KOPT-K1 (cell line): ENCODE measurements around the gene MED26.
A peak's percentile ranks its signal among the peaks of the same experiment; 100 is the strongest.
"Not testable (repeated sequence)": the region's sequence is repeated elsewhere in the genome, so short reads cannot be mapped to it uniquely, and the experiment has no call there.

ENCODE experiments used
- H3K27ac ChIP-seq: fragments of 200-600 bp; sonication (generic); 2 replicates; pipeline ENCODE4 v1.5.1; 2016; ENCODE audit warnings: antibody characterized with exemption, mild to moderate bottlenecking, low read depth, low read length; ENCODE audit not compliant: poor library complexity, severe bottlenecking
- H3K36me3 ChIP-seq: fragments of 200-600 bp; sonication (generic); 2 replicates; pipeline ENCODE4 v1.5.1; 2017; ENCODE audit warnings: antibody characterized with exemption, mild to moderate bottlenecking, low read length, moderate library complexity; ENCODE audit not compliant: insufficient read depth
- H3K9me3 ChIP-seq: fragments of 200-600 bp; sonication (generic); 2 replicates; pipeline ENCODE4 v1.5.1; 2017; ENCODE audit warnings: antibody characterized with exemption, low read length, mild to moderate bottlenecking; ENCODE audit not compliant: insufficient read depth, poor library complexity, severe bottlenecking

The MED26 gene

DNA sequence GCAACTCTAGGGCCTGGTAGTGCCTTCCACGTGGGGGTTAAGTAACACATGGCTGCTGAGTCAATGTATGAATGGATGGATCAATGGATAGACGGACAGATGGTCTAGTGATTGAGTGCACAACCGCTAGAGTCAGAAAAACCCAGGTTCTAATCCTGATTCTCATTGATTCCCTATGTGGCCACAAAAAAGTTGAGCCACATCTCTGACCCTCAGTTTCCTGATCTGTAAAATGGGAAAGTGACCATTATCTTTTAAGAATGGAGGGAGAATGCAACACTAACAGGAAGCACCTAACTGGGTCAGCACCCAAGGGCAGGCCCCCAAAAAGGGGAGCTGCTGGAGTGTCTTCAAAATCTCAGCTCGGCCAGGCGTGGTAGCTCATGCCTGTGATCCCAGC is 29.4 kb upstream of the MED26 start:
- peaks cover 70% of the 10 kb centered on the region for H3K36me3 ChIP-seq
- no peak overlapping the region for H3K27ac ChIP-seq
- H3K9me3 ChIP-seq = no peaks in the 10 kb centered on the region

DNA sequence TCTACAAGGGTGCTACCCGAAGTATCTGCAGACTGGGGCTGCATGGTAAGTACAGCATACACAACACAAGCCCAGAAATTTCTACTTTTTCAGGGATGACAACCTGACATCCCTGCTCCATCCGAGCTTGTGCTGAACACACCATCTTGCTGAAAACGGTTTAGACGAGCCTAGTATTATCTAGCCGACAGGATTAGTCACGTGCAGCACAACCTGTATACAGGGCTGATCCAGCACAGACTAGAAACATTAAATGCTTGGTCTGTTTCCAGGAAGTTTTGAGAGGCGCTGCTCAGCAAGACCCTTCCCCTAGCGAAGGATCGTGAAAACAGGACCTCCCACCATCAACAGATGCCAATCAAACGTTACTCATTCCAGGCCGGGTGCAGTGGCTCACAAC is 27.7 kb upstream of the MED26 start:
- Histone ChIP-seq H3K27ac (no peak overlapping the region), H3K9me3 (no peaks in the 10 kb centered on the region), H3K36me3 (peaks cover 86% of the 10 kb centered on the region)

- Histone ChIP-seq H3K36me3 (peaks cover 97% of the 10 kb centered on the region), H3K27ac (no peak overlapping the region), H3K9me3 (no peaks in the 10 kb centered on the region)
These were observed 26.6 kb upstream of the MED26 start for GRCh38 chr19:16654627-16655026.

DNA sequence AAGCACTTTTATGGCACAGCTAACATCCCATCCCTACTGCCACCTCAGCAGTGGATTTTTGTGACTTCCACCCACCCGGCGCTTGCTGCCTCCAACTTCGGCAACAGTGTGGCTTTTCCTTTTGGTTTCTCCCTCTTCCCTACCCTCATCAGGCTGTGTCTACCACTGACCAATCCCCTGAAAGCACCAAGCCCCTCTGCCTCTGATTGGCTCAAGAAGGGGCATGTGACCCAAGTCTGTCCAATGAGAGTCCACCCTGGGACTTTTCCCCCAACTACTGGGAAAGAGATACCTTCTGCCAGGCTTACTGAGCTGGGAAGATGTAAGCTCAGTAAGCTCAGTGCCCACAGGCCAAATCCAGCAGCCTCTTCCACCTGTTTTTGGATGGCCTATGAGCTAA is 26.1 kb upstream of the MED26 start:
- Histone ChIP-seq H3K27ac (no peak overlapping the region), H3K9me3 (no peaks in the 10 kb centered on the region), H3K36me3 (peaks cover 99% of the 10 kb centered on the region)

DNA sequence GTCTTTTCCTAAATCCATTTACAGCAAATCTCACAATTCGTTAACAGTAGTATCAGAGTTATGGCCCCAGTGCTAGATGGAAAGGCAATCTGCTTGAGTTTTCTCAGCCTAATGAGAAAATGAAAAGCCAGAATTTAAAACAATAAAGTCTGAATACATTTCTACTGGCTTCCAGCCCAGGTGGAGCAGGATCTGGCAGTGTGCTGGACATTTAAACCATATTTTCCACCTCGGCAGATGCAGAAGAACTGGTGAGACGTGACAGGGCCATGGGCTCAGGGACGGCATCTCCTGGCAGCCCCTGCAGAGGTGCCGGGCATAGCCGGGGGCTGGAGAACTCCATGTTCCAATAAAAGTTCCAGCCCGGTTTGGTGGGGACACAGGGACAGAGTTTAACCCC is 24.9 kb upstream of the MED26 start:
- Histone ChIP-seq H3K9me3 (no peaks in the 10 kb centered on the region), H3K27ac (no peak overlapping the region), H3K36me3 (peaks cover 99% of the 10 kb centered on the region)

- not testable (repeated sequence) for H3K27ac ChIP-seq, H3K9me3 ChIP-seq
- peaks cover 99% of the 10 kb centered on the region for H3K36me3 ChIP-seq
These were observed 23.6 kb upstream of the MED26 start for GRCh38 chr19:16651421-16652188.

- H3K36me3 ChIP-seq = peaks cover 99% of the 10 kb centered on the region
- no peak overlapping the region for H3K27ac ChIP-seq
These were observed 22.8 kb upstream of the MED26 start for GRCh38 chr19:16650821-16651220.

GRCh38 chr19:16649734-16650133 is 21.7 kb upstream of the MED26 start:
- Histone ChIP-seq H3K36me3 (peaks cover 100% of the 10 kb centered on the region), H3K9me3 (no peaks in the 10 kb centered on the region), H3K27ac (no peak overlapping the region)

More at GRCh38 chr19:16650821-16651220, 22.8 kb upstream of the MED26 start:
- H3K9me3 ChIP-seq = no peaks in the 10 kb centered on the region

GRCh38 chr19:16645140-16645539 is 17.1 kb upstream of the MED26 start:
- peaks cover 100% of the 10 kb centered on the region for H3K36me3 ChIP-seq
- no peak overlapping the region for H3K27ac ChIP-seq
- H3K9me3 ChIP-seq = no peaks in the 10 kb centered on the region

- H3K36me3 ChIP-seq = peaks cover 100% of the 10 kb centered on the region
- no peak overlapping the region for H3K27ac ChIP-seq
- no peaks in the 10 kb centered on the region for H3K9me3 ChIP-seq
These were observed 13.7 kb upstream of the MED26 start for GRCh38 chr19:16641695-16642094.

DNA sequence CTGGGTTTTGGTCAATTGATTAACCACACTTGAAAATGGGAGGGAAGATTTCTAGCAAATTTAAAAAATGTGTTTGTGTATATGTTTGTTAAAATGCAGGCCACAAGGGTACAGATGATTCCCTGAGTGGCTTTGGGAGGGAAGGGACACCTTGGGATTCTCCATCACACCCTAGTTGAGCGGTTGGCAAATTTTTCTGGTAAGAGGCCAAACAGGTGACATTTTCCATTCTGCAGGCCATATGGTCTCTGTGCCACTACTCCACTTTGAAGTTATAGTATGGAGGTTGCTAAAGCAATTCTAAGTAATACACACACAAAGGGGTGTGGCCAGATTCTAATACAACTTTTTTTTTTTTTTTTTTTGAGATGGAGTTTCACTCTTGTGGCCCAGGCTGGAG is 12.9 kb upstream of the MED26 start:
- no peak overlapping the region for H3K27ac ChIP-seq
- H3K36me3 ChIP-seq = peaks cover 100% of the 10 kb centered on the region
- no peaks in the 10 kb centered on the region for H3K9me3 ChIP-seq

DNA sequence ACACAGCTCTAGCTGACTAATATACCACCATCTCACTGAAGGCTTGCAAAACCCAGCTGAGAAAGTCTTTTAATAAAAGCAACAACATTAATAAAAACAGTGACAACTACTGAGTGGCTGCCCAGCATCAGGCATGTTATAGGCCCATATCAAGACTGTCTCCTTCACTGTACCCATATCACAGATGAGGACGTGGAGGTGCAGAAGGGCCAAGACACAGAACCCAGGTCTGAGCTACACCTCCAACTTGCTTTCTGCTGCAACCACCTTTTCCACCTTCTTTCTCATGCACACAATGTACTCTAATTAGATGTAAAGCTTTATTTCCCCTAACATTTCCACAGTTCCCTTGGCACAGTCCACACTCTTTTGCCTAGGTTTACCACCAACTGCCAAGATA is 10.7 kb upstream of the MED26 start:
- Histone ChIP-seq H3K9me3 (no peaks in the 10 kb centered on the region), H3K36me3 (peaks cover 98% of the 10 kb centered on the region), H3K27ac (no peak overlapping the region)

DNA sequence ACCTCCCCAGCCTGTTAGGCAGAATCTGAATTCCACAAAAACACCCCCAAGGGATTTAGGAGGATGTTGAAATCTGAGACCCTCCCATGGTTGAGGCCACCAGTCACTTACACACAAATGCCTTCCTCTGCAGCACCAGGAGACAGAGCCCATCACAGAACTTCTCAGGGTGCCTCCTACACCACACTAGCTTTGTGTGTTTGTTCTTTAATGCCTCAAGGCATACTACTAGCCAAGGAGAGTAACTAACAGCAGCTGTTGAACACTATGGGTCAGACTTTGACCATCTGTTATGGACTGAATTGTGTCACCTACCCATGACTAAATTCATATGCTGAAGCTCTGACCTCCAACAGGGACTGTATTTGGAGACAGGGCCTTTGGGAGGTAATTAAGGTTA is 9.5 kb upstream of the MED26 start:
- H3K9me3 ChIP-seq = no peaks in the 10 kb centered on the region
- H3K36me3 ChIP-seq = peaks cover 98% of the 10 kb centered on the region
- H3K27ac ChIP-seq = no peak overlapping the region

DNA sequence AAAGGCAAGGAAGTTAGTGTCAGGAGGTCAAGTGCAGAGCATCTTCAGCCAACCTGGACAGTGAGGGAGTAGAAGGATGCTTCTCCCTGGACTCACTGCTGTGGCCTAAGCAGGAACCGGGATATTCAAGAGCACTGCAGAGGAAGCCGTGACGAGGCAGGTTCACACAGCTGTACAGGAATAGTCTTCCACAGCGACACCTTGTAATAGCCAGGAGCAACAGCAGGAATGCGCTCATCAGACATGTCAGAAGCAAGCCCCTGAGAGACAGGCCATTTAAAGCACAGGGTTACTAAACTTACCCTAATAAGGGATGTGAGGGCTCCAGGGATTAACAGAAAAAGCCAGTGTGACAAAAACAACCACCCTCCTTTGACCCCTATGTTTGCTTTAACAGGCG is 3.5 kb upstream of the MED26 start:
- Histone ChIP-seq H3K36me3 (peaks cover 65% of the 10 kb centered on the region), H3K27ac (no peak overlapping the region), H3K9me3 (no peaks in the 10 kb centered on the region)

DNA sequence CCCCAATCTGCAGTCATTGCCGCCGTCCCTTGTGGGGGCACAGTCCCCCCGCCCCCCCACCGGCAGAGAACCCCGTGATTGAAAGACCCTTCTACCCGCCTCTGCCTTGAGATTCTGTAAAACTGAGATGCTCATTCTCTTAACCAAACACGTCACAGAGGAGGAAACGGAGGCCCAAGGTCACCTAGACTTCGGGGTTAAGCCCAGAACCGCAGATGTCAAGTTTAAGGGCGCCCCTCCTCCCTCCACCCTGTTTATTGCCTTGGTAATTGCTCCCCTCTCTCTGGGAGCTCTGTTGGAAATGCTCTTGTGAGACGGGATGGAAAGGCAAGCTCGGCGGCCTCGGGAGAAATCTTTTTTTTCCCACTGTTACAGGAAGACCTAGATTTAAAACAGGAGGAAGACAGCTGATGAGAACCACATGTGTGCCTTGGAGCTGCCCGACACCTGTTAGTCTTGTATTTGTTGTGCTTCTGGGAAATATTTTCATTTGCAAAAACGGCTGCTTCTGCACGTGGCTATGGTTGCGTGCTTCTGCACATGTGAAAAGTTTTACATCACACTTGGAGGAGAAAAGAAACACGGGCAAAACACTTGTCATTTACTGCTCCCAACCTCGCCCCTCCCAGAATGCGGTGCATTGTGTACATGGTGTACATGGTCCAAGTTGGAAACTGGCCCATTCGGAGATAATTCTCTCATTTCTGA is 1.1 kb upstream of the MED26 start:
- Histone ChIP-seq H3K36me3 (peaks cover 63% of the 10 kb centered on the region), H3K9me3 (no peaks in the 10 kb centered on the region), H3K27ac (peak overlapping the region; percentile 95)

DNA sequence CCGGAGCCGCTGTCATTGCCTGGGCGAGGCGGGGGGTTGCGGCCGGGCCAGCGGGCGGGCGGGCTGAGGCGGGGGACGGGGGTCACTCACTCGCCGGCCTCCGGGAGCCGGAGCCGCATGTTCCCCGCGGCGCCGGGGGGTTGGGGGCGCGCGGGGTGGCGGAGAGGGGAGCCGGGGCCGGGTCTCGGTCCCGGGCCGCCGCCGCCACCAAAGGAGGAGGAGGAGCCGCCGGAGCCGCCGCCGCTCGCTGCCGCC is 149 bp downstream of the MED26 start:
- Histone ChIP-seq H3K36me3 (peaks cover 63% of the 10 kb centered on the region), H3K27ac (peak overlapping the region; percentile 95)

More for the DNA sequence above, 149 bp downstream of the MED26 start:
- H3K9me3 ChIP-seq = no peaks in the 10 kb centered on the region
